ENCODE measurements around the gene HK2. TPM values are rescaled to one million over a fixed set of nuclear protein-coding genes. Genes with fewer than 3 reads are reported as not detected.

Gene HK2
- total RNA-seq, 1 donor from 2014 or later: 6.8 TPM

GRCh38 chr2:74812787-74813590, 20.9 kb upstream of the HK2 start:
- no peak for DNase-seq (ENCODE audit: low spot score in 2 of 2)
- Histone ChIP-seq H3K4me1 (no peaks in the 10 kb centered on the region), H3K27ac (no peak overlapping the region), H3K4me3 (no peak overlapping the region), H3K9me3 (no peaks in the 10 kb centered on the region), H3K36me3 (no peaks in the 10 kb centered on the region), H3K27me3 (no peaks in the 10 kb centered on the region)
- TF ChIP-seq CTCF (IDR thresholded peaks at IDR 0.05): no peak
- intact Hi-C loops (cut with DNase I): no loop called here

GRCh38 chr2:74814102-74814501, 19.8 kb upstream of the HK2 start:
- Histone ChIP-seq H3K27ac (no peak overlapping the region), H3K36me3 (no peaks in the 10 kb centered on the region), H3K27me3 (no peaks in the 10 kb centered on the region), H3K4me1 (no peaks in the 10 kb centered on the region), H3K4me3 (no peak overlapping the region), H3K9me3 (no peaks in the 10 kb centered on the region)
- intact Hi-C loops (cut with DNase I): no loop called here
- no peak for DNase-seq (ENCODE audit: low spot score in 2 of 2)
- no peak for TF ChIP-seq CTCF (IDR thresholded peaks at IDR 0.05)

- DNase-seq (ENCODE audit: low spot score in 2 of 2): no peak
- intact Hi-C loops (cut with DNase I): no loop called here
- Histone ChIP-seq H3K36me3 (no peaks in the 10 kb centered on the region), H3K27ac (no peak overlapping the region), H3K4me1 (no peaks in the 10 kb centered on the region), H3K27me3 (no peaks in the 10 kb centered on the region), H3K9me3 (no peaks in the 10 kb centered on the region), H3K4me3 (no peak overlapping the region)
- no peak for TF ChIP-seq CTCF (IDR thresholded peaks at IDR 0.05)
Measured at GRCh38 chr2:74815941-74816340, 18.0 kb upstream of the HK2 start.

- no peak for TF ChIP-seq CTCF (IDR thresholded peaks at IDR 0.05)
- H3K4me3 ChIP-seq: no peak overlapping the region
- intact Hi-C loops (cut with DNase I): no loop called here
- H3K9me3 ChIP-seq: no peaks in the 10 kb centered on the region
- H3K27ac ChIP-seq: no peak overlapping the region
- no peaks in the 10 kb centered on the region for H3K27me3 ChIP-seq
- H3K36me3 ChIP-seq: no peaks in the 10 kb centered on the region
- DNase-seq (ENCODE audit: low spot score in 2 of 2): no peak
- no peaks in the 10 kb centered on the region for H3K4me1 ChIP-seq
Measured at GRCh38 chr2:74816540-74817303, 17.2 kb upstream of the HK2 start.

GRCh38 chr2:74817304-74817675, 16.6 kb upstream of the HK2 start:
- TF ChIP-seq CTCF (IDR thresholded peaks at IDR 0.05): no peak
- Histone ChIP-seq H3K27ac (no peak overlapping the region), H3K4me3 (no peak overlapping the region), H3K4me1 (no peaks in the 10 kb centered on the region), H3K9me3 (no peaks in the 10 kb centered on the region), H3K36me3 (no peaks in the 10 kb centered on the region), H3K27me3 (no peaks in the 10 kb centered on the region)
- no peak for DNase-seq (ENCODE audit: low spot score in 2 of 2)
- intact Hi-C loops (cut with DNase I): no loop called here

Measured in ascending aorta (tissue), 2 donors.